Measurements from ENCODE around the gene SLC29A3. TPM values are rescaled to one million over a fixed set of nuclear protein-coding genes. Genes with fewer than 3 reads are reported as not detected.

SLC29A3 gene
- polyA plus RNA-seq, 1 donor (not counting 4 experiments of a cell fraction or from before 2014, with no cell fraction given), result 0.52 TPM

DNA sequence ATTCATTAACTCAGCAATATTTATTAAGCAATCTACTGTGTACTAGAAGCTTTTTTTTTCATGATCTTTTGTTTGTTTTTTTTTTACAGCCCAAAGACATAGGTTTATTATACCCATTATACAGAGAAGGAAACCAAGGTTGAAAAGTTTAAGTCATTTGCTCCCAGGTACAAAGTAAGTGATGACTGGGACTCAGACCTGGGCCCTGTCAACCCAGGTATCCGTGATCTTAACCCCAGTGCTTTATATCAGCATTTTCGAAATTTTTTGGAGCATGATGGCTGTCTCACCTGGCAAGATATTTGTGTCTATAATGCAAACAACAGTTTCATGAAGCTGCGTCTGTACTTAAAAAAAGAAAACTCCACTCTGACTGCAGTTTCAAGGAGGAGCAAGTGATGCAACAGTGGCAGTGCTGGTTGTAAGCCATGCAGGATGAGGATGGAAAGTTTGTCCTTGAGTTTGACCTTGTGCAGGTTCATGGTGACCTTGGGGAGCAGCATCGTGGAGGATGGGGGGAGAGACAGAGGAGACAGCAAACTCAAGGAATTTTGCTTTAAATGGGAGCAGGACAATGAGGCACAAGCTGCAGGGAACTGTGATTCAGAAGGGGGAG, 11.8 kb downstream of the SLC29A3 start:
- Histone ChIP-seq H3K36me3 (ENCODE audit: control insufficient read depth in 2 of 2, extremely low read depth in 1 of 2, insufficient read depth in 2 of 2, low read length in 2 of 2) (no peaks in the 10 kb centered on the region), H2AFZ (ENCODE audit: control insufficient read depth, low read length) (no peak overlapping the region), H3K27ac (ENCODE audit: control insufficient read depth, insufficient read depth, low read length) (no peak overlapping the region), H3K27me3 (ENCODE audit: control insufficient read depth, extremely low read depth, insufficient read depth, low read length) (peaks cover 21% of the 10 kb centered on the region), H3K9me3 (ENCODE audit: control insufficient read depth, low read depth, low read length) (no peaks in the 10 kb centered on the region), H3K9ac (ENCODE audit: control insufficient read depth, extremely low read depth, insufficient read depth, low read length) (no peak overlapping the region), H3K4me3 (ENCODE audit: control insufficient read depth in 2 of 3, extremely low read depth in 1 of 3, insufficient read depth in 2 of 3, low read depth in 1 of 3, low read length in 3 of 3) (no peak overlapping the region), H4K20me1 (ENCODE audit: control insufficient read depth, extremely low read depth, insufficient read depth, low read length) (no peaks in the 10 kb centered on the region), H3K79me2 (ENCODE audit: control insufficient read depth, insufficient read depth, low read length) (no peaks in the 10 kb centered on the region), H3K4me1 (ENCODE audit: control insufficient read depth, extremely low read depth, insufficient read depth, low read length) (peaks cover 15% of the 10 kb centered on the region), H3K4me2 (ENCODE audit: control insufficient read depth, extremely low read depth, insufficient read depth, low read depth, low read length) (no peak overlapping the region), H3K9me1 (ENCODE audit: control insufficient read depth, extremely low read depth, insufficient read depth, low read length) (no peaks in the 10 kb centered on the region)
- dilution Hi-C loops (cut with MboI; ENCODE audit: extremely low pct_ligation_motif_present, low sequenced_read_pairs), result no loop called here
- no peak for TF ChIP-seq EZH2 (IDR thresholded peaks at IDR 0.05; ENCODE audit: low read length)
- TF ChIP-seq, protein P1, sequence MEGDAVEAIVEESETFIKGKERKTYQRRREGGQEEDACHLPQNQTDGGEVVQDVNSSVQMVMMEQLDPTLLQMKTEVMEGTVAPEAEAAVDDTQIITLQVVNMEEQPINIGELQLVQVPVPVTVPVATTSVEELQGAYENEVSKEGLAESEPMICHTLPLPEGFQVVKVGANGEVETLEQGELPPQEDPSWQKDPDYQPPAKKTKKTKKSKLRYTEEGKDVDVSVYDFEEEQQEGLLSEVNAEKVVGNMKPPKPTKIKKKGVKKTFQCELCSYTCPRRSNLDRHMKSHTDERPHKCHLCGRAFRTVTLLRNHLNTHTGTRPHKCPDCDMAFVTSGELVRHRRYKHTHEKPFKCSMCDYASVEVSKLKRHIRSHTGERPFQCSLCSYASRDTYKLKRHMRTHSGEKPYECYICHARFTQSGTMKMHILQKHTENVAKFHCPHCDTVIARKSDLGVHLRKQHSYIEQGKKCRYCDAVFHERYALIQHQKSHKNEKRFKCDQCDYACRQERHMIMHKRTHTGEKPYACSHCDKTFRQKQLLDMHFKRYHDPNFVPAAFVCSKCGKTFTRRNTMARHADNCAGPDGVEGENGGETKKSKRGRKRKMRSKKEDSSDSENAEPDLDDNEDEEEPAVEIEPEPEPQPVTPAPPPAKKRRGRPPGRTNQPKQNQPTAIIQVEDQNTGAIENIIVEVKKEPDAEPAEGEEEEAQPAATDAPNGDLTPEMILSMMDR (optimal IDR thresholded peaks at IDR 0.05 in 1 of 3, IDR thresholded peaks at IDR 0.05 in 1 of 3, conservative IDR thresholded peaks at IDR 0.05 in 1 of 3; ENCODE audit: extremely low read depth in 1 of 3, insufficient read depth in 2 of 3, low read length in 3 of 3), result no peak
- no peak for FAIRE-seq
- no peak for DNase-seq (ENCODE audit: low read depth, low spot score)

DNA sequence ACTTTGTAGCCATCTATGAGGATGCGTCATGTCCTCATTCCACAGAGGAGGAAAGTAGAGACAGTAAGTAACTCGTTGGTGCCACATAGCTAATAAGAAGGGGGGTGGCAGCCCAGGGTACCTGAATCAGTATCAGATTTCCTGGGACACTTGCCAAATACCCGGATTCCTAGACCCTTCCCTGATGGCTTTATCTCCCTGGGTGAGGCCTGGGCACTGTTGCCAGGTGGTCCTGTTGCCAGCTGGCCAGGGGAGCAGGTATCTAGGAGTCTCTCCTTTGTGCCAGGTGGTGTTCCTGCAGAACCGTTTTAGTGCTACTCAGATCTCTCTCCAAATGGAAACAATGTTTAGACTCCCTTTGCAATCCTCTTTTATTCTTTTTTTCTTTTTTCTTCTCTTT, 12.7 kb downstream of the SLC29A3 start:
- Histone ChIP-seq H3K9me1 (ENCODE audit: control insufficient read depth, extremely low read depth, insufficient read depth, low read length) (no peaks in the 10 kb centered on the region), H3K9me3 (ENCODE audit: control insufficient read depth, low read depth, low read length) (no peaks in the 10 kb centered on the region), H3K4me2 (ENCODE audit: control insufficient read depth, extremely low read depth, insufficient read depth, low read depth, low read length) (no peak overlapping the region), H3K27ac (ENCODE audit: control insufficient read depth, insufficient read depth, low read length) (no peak overlapping the region), H3K36me3 (ENCODE audit: control insufficient read depth in 2 of 2, extremely low read depth in 1 of 2, insufficient read depth in 2 of 2, low read length in 2 of 2) (no peaks in the 10 kb centered on the region), H3K4me1 (ENCODE audit: control insufficient read depth, extremely low read depth, insufficient read depth, low read length) (peaks cover 15% of the 10 kb centered on the region), H3K79me2 (ENCODE audit: control insufficient read depth, insufficient read depth, low read length) (no peaks in the 10 kb centered on the region), H3K9ac (ENCODE audit: control insufficient read depth, extremely low read depth, insufficient read depth, low read length) (no peak overlapping the region), H3K4me3 (ENCODE audit: control insufficient read depth in 2 of 3, extremely low read depth in 1 of 3, insufficient read depth in 2 of 3, low read depth in 1 of 3, low read length in 3 of 3) (no peak overlapping the region), H2AFZ (ENCODE audit: control insufficient read depth, low read length) (no peak overlapping the region), H3K27me3 (ENCODE audit: control insufficient read depth, extremely low read depth, insufficient read depth, low read length) (peaks cover 16% of the 10 kb centered on the region), H4K20me1 (ENCODE audit: control insufficient read depth, extremely low read depth, insufficient read depth, low read length) (no peaks in the 10 kb centered on the region)
- FAIRE-seq, result no peak
- no peak for DNase-seq (ENCODE audit: low read depth, low spot score)
- dilution Hi-C loops (cut with MboI; ENCODE audit: extremely low pct_ligation_motif_present, low sequenced_read_pairs), result no loop called here
- no peak for TF ChIP-seq EZH2 (IDR thresholded peaks at IDR 0.05; ENCODE audit: low read length)
- TF ChIP-seq, protein P1 (optimal IDR thresholded peaks at IDR 0.05 in 1 of 3, IDR thresholded peaks at IDR 0.05 in 1 of 3, conservative IDR thresholded peaks at IDR 0.05 in 1 of 3; ENCODE audit: extremely low read depth in 1 of 3, insufficient read depth in 2 of 3, low read length in 3 of 3), result no peak
